Ectodermal cell (in vitro differentiated cells): Measurements from ENCODE around the gene LENG1.
"Not testable (repeated sequence)": the region's sequence is repeated elsewhere in the genome, so short reads cannot be mapped to it uniquely, and the experiment has no call there.

Experiments
- H3K27ac ChIP-seq: 2 replicates; pipeline ENCODE4 v1.7.0; 2013; ENCODE audit warnings: mild to moderate bottlenecking, low read depth, low read length; ENCODE audit not compliant: insufficient read depth, poor library complexity, severe bottlenecking
- H3K27me3 ChIP-seq: 2 replicates; pipeline ENCODE4 v1.7.0; 2013; ENCODE audit warnings: mild to moderate bottlenecking, low read length; ENCODE audit not compliant: insufficient read depth, control insufficient read depth, poor library complexity, severe bottlenecking
- H3K36me3 ChIP-seq: one replicate; pipeline ENCODE4 v1.7.0; 2013; ENCODE audit warnings: low read length; ENCODE audit not compliant: control insufficient read depth, insufficient read depth
- H3K4me1 ChIP-seq: one replicate; pipeline ENCODE4 v1.7.0; 2013; ENCODE audit warnings: low read length; ENCODE audit not compliant: control insufficient read depth, insufficient read depth
- H3K4me3 ChIP-seq: 2 replicates; pipeline ENCODE4 v1.7.0; 2013; ENCODE audit warnings: low read depth, low read length, control low read depth; ENCODE audit not compliant: insufficient read depth
- H3K9me3 ChIP-seq: 2 replicates; pipeline ENCODE4 v1.7.0; 2013; ENCODE audit warnings: mild to moderate bottlenecking, low read length, moderate library complexity; ENCODE audit not compliant: control insufficient read depth
- WGBS, 2 experiments: methylation state at CpG; one replicate each; pipeline ENCODE4 v1.1.7; 2013; ENCODE audit warnings: missing lambda C conversion rate in 2 of 2; 5-methylcytosine and 5-hydroxymethylcytosine counted together

LENG1 gene

GRCh38 chr19:54201980-54202379 is 42.5 kb upstream of the LENG1 start:
- H3K27ac ChIP-seq = no peak overlapping the region
- H3K36me3 ChIP-seq = peaks cover 57% of the 10 kb centered on the region
- peak overlapping the region; percentile 83 for H3K4me3 ChIP-seq
- peaks cover 32% of the 10 kb centered on the region for H3K4me1 ChIP-seq
- WGBS, 2 experiments = 86 to 89% methylated on average over 13 of the region's 13 CpGs
- H3K27me3 ChIP-seq = no peaks in the 10 kb centered on the region
- H3K9me3 ChIP-seq = no peaks in the 10 kb centered on the region

GRCh38 chr19:54201172-54201701 is 41.7 kb upstream of the LENG1 start:
- H3K27ac ChIP-seq = peak overlapping the region; percentile 52
- 5 to 6% methylated on average over 28 of the region's 28 CpGs for WGBS, 2 experiments
- H3K27me3 ChIP-seq = no peaks in the 10 kb centered on the region
- peaks cover 49% of the 10 kb centered on the region for H3K36me3 ChIP-seq
- H3K4me1 ChIP-seq = peaks cover 32% of the 10 kb centered on the region
- H3K9me3 ChIP-seq = no peaks in the 10 kb centered on the region
- H3K4me3 ChIP-seq = peak overlapping the region; percentile 83

- peaks cover 27% of the 10 kb centered on the region for H3K4me1 ChIP-seq
- H3K27me3 ChIP-seq = no peaks in the 10 kb centered on the region
- 95 to 96% methylated on average over 16 of the region's 16 CpGs for WGBS, 2 experiments
- H3K36me3 ChIP-seq = peaks cover 37% of the 10 kb centered on the region
- H3K4me3 ChIP-seq = no peak overlapping the region
- H3K9me3 ChIP-seq = no peaks in the 10 kb centered on the region
- H3K27ac ChIP-seq = no peak overlapping the region
Observed at GRCh38 chr19:54199401-54199800, 39.9 kb upstream of the LENG1 start.

- Histone ChIP-seq H3K36me3 (peaks cover 28% of the 10 kb centered on the region), H3K4me3 (no peak overlapping the region), H3K27ac (no peak overlapping the region), H3K4me1 (peaks cover 14% of the 10 kb centered on the region), H3K27me3 (no peaks in the 10 kb centered on the region), H3K9me3 (no peaks in the 10 kb centered on the region)
- 94 to 99% methylated on average over 3 of the region's 3 CpGs for WGBS, 2 experiments
Observed at GRCh38 chr19:54197121-54197520, 37.6 kb upstream of the LENG1 start.

- peaks cover 12% of the 10 kb centered on the region for H3K4me1 ChIP-seq
- WGBS, 2 experiments = 93 to 96% methylated on average over 7 of the region's 7 CpGs
- H3K27me3 ChIP-seq = no peaks in the 10 kb centered on the region
Observed at GRCh38 chr19:54196536-54196935, 37.0 kb upstream of the LENG1 start.

GRCh38 chr19:54194463-54194862 is 34.9 kb upstream of the LENG1 start:
- H3K9me3 ChIP-seq, H3K4me3 ChIP-seq, H3K4me1 ChIP-seq, H3K27ac ChIP-seq, H3K27me3 ChIP-seq: not testable (repeated sequence)
- H3K36me3 ChIP-seq = peaks cover 18% of the 10 kb centered on the region
- 91 to 93% methylated on average over 12 of the region's 12 CpGs for WGBS, 2 experiments

More at GRCh38 chr19:54196536-54196935, 37.0 kb upstream of the LENG1 start:
- no peaks in the 10 kb centered on the region for H3K9me3 ChIP-seq
- H3K27ac ChIP-seq = no peak overlapping the region
- H3K4me3 ChIP-seq = no peak overlapping the region
- peaks cover 22% of the 10 kb centered on the region for H3K36me3 ChIP-seq

GRCh38 chr19:54193011-54193410 is 33.5 kb upstream of the LENG1 start:
- H3K36me3 ChIP-seq = peaks cover 18% of the 10 kb centered on the region

GRCh38 chr19:54191811-54192453 is 32.4 kb upstream of the LENG1 start:
- peaks cover 18% of the 10 kb centered on the region for H3K36me3 ChIP-seq
- no peaks in the 10 kb centered on the region for H3K9me3 ChIP-seq
- 71 to 72% methylated on average over 19 of the region's 19 CpGs for WGBS, 2 experiments
- H3K27me3 ChIP-seq = no peaks in the 10 kb centered on the region
- peaks cover 9% of the 10 kb centered on the region for H3K4me1 ChIP-seq
- peak overlapping the region; percentile 99 for H3K27ac ChIP-seq
- H3K4me3 ChIP-seq = peak overlapping the region; percentile 78

More at GRCh38 chr19:54193011-54193410, 33.5 kb upstream of the LENG1 start:
- H3K27me3 ChIP-seq = no peaks in the 10 kb centered on the region
- H3K9me3 ChIP-seq = no peaks in the 10 kb centered on the region
- H3K27ac ChIP-seq = no peak overlapping the region
- H3K4me1 ChIP-seq = peaks cover 9% of the 10 kb centered on the region
- H3K4me3 ChIP-seq = no peak overlapping the region
- WGBS, 2 experiments = 94 to 96% methylated on average over 11 of the region's 11 CpGs

- no peaks in the 10 kb centered on the region for H3K9me3 ChIP-seq
- H3K27ac ChIP-seq = peak within 1 kb of the TSS; percentile 99
- no peaks in the 10 kb centered on the region for H3K27me3 ChIP-seq
- WGBS, 2 experiments = 1% methylated on average over 77 of the region's 77 CpGs
- H3K36me3 ChIP-seq = peaks cover 23% of the 10 kb centered on the region
- peaks cover 9% of the 10 kb centered on the region for H3K4me1 ChIP-seq
- peak within 1 kb of the TSS; percentile 78 for H3K4me3 ChIP-seq
Observed at GRCh38 chr19:54191011-54191810, 31.7 kb upstream of the LENG1 start, which contains the start of gene TSEN34. Gene TSEN34, plus strand, starts transcription at chr19:54191308. Its CDS starts 57 bp downstream, at chr19:54191365.

- Histone ChIP-seq H3K27me3 (no peaks in the 10 kb centered on the region), H3K9me3 (no peaks in the 10 kb centered on the region), H3K4me1 (peaks cover 9% of the 10 kb centered on the region), H3K4me3 (peak overlapping the region; percentile 78), H3K27ac (peak overlapping the region; percentile 99), H3K36me3 (peaks cover 25% of the 10 kb centered on the region)
- 0 to 1% methylated on average over 56 of the region's 56 CpGs for WGBS, 2 experiments
Observed at GRCh38 chr19:54190503-54191010, 31.0 kb upstream of the LENG1 start.
